ENCODE data around the gene ACOXL. TPM values are rescaled to one million over a fixed set of nuclear protein-coding genes. Genes with fewer than 3 reads are reported as not detected.

The ACOXL gene
- total and polyA plus RNA-seq, 10 of the 15 experiments (the other 5 are each of a cell fraction or from before 2014, with no cell fraction given), result 0.05 to 1.3 (median 0.71) TPM

DNA sequence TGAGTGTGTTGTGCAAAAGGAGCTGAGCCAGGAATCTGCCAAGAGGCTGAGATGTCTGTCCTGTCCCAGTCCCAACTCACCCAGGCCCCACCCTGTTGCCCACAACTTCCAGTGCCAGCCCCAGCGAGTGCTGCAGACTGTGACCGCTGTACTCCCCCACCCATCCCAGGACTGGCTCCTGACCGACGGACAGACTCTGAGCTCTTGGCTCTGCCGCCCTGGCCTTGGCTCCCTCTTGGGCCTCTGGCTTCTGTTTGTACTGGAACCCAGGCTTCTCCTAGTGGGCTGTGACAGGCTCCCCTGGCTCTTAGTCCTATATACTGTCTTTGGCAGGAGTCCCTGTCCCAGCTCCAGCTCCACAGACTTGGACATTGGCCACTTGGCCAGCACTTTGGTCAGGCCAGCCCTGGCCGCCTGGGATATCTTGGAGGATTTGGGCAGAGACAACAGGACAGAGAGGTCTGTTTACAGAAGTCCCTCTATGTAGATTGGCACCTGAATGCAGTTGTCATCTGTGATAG, 41.1 kb downstream of the ACOXL start (continued):
- TF ChIP-seq, protein P1, sequence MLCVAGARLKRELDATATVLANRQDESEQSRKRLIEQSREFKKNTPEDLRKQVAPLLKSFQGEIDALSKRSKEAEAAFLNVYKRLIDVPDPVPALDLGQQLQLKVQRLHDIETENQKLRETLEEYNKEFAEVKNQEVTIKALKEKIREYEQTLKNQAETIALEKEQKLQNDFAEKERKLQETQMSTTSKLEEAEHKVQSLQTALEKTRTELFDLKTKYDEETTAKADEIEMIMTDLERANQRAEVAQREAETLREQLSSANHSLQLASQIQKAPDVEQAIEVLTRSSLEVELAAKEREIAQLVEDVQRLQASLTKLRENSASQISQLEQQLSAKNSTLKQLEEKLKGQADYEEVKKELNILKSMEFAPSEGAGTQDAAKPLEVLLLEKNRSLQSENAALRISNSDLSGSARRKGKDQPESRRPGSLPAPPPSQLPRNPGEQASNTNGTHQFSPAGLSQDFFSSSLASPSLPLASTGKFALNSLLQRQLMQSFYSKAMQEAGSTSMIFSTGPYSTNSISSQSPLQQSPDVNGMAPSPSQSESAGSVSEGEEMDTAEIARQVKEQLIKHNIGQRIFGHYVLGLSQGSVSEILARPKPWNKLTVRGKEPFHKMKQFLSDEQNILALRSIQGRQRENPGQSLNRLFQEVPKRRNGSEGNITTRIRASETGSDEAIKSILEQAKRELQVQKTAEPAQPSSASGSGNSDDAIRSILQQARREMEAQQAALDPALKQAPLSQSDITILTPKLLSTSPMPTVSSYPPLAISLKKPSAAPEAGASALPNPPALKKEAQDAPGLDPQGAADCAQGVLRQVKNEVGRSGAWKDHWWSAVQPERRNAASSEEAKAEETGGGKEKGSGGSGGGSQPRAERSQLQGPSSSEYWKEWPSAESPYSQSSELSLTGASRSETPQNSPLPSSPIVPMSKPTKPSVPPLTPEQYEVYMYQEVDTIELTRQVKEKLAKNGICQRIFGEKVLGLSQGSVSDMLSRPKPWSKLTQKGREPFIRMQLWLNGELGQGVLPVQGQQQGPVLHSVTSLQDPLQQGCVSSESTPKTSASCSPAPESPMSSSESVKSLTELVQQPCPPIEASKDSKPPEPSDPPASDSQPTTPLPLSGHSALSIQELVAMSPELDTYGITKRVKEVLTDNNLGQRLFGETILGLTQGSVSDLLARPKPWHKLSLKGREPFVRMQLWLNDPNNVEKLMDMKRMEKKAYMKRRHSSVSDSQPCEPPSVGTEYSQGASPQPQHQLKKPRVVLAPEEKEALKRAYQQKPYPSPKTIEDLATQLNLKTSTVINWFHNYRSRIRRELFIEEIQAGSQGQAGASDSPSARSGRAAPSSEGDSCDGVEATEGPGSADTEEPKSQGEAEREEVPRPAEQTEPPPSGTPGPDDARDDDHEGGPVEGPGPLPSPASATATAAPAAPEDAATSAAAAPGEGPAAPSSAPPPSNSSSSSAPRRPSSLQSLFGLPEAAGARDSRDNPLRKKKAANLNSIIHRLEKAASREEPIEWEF (IDR thresholded peaks at IDR 0.05; ENCODE audit: insufficient replicate concordance, low read depth, low read length), result no peak
- TF ChIP-seq MEF2B (IDR thresholded peaks at IDR 0.05; ENCODE audit: partially characterized antibody, poor library complexity, severe bottlenecking) (no peak), BHLHE40 (IDR thresholded peaks at IDR 0.05; ENCODE audit: borderline replicate concordance in 1 of 2, low read depth in 2 of 2, low read length in 1 of 2) (no peak), RFX5 (IDR thresholded peaks at IDR 0.05; ENCODE audit: low read depth, low read length) (no peak), MEF2A (IDR thresholded peaks at IDR 0.05; ENCODE audit: insufficient read depth, low read depth, low read length) (no peak)
- TF ChIP-seq, protein P2, sequence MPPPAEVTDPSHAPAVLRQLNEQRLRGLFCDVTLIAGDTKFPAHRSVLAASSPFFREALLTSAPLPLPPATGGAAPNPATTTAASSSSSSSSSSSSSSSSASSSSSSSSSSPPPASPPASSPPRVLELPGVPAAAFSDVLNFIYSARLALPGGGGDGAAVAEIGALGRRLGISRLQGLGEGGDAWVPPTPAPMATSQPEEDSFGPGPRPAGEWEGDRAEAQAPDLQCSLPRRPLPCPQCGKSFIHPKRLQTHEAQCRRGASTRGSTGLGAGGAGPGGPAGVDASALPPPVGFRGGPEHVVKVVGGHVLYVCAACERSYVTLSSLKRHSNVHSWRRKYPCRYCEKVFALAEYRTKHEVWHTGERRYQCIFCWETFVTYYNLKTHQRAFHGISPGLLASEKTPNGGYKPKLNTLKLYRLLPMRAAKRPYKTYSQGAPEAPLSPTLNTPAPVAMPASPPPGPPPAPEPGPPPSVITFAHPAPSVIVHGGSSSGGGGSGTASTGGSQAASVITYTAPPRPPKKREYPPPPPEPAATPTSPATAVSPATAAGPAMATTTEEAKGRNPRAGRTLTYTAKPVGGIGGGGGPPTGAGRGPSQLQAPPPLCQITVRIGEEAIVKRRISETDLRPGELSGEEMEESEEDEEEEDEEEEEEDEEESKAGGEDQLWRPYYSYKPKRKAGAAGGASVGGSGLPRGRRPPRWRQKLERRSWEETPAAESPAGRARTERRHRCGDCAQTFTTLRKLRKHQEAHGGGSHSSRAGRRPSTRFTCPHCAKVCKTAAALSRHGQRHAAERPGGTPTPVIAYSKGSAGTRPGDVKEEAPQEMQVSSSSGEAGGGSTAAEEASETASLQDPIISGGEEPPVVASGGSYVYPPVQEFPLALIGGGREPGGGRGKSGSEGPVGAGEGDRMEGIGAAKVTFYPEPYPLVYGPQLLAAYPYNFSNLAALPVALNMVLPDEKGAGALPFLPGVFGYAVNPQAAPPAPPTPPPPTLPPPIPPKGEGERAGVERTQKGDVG (CRISPR knock-in tag; IDR thresholded peaks at IDR 0.05), result no peak
- TF ChIP-seq, protein P3, sequence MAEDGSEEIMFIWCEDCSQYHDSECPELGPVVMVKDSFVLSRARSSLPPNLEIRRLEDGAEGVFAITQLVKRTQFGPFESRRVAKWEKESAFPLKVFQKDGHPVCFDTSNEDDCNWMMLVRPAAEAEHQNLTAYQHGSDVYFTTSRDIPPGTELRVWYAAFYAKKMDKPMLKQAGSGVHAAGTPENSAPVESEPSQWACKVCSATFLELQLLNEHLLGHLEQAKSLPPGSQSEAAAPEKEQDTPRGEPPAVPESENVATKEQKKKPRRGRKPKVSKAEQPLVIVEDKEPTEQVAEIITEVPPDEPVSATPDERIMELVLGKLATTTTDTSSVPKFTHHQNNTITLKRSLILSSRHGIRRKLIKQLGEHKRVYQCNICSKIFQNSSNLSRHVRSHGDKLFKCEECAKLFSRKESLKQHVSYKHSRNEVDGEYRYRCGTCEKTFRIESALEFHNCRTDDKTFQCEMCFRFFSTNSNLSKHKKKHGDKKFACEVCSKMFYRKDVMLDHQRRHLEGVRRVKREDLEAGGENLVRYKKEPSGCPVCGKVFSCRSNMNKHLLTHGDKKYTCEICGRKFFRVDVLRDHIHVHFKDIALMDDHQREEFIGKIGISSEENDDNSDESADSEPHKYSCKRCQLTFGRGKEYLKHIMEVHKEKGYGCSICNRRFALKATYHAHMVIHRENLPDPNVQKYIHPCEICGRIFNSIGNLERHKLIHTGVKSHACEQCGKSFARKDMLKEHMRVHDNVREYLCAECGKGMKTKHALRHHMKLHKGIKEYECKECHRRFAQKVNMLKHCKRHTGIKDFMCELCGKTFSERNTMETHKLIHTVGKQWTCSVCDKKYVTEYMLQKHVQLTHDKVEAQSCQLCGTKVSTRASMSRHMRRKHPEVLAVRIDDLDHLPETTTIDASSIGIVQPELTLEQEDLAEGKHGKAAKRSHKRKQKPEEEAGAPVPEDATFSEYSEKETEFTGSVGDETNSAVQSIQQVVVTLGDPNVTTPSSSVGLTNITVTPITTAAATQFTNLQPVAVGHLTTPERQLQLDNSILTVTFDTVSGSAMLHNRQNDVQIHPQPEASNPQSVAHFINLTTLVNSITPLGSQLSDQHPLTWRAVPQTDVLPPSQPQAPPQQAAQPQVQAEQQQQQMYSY (CRISPR knock-in tag; IDR thresholded peaks at IDR 0.05), result no peak

Measured in GM12878 (cell line).